IMR-90 (cell line): ENCODE data around the gene EIF3L. TPM values are rescaled to one million over a fixed set of nuclear protein-coding genes. Genes with fewer than 3 reads are reported as not detected.
A peak's percentile ranks its signal among the peaks of the same experiment; 100 is the strongest.

Source experiments
- ATAC-seq: fragments of 200-7000 bp; cut with Tn5 transposase; 2 replicates; pipeline ENCODE4 v1.9.1; 2020; ENCODE audit warnings: low read depth, mild to moderate bottlenecking, moderate library complexity
- BruUV-seq: library from RNA; stranded (reverse); fragments of 400-500 nt; replicated peaks from 2 replicates; lab custom pipeline; 2021; lab: Mats Ljungman, UMichigan
- CTCF ChIA-PET: fragments of 300-600 bp; formaldehyde crosslinking; extraction: SDS; loops from one replicate; lab custom pipeline; 2021; ENCODE audit warnings: antibody characterized with exemption; lab: Yijun Ruan, JAX
- POLR2A ChIA-PET: fragments of 300-600 bp; sonication (Branson Sonifier 250); formaldehyde crosslinking; loops from one replicate; lab custom pipeline; 2022; ENCODE audit warnings: antibody characterized with exemption; ENCODE audit not compliant: unreplicated experiment; lab: Charles Lee
- DNase-seq: peaks from one replicate; pipeline ENCODE4 v3.0.0; 2013
- H2AFZ ChIP-seq: replicated peaks from 2 replicates; pipeline ENCODE3; 2013; ENCODE audit warnings: low read length, mild to moderate bottlenecking; ENCODE audit not compliant: poor library complexity
- H2AK5ac ChIP-seq: 2 replicates; pipeline ENCODE4 v1.6.1; 2013; ENCODE audit warnings: low read depth, low read length, inconsistent platforms
- H2AK9ac ChIP-seq: replicated peaks from 2 replicates; pipeline ENCODE3; 2013; ENCODE audit warnings: mild to moderate bottlenecking, low read depth, low read length, moderate library complexity; ENCODE audit not compliant: poor library complexity
- H2BK120ac ChIP-seq: 2 replicates; pipeline ENCODE4 v1.6.1; 2013; ENCODE audit warnings: low read depth, low read length, inconsistent platforms
- H2BK15ac ChIP-seq: 3 replicates; pipeline ENCODE4 v1.6.1; 2013; ENCODE audit warnings: low read depth, low read length, inconsistent platforms
- H2BK20ac ChIP-seq: 2 replicates; pipeline ENCODE4 v1.6.1; 2013; ENCODE audit warnings: low read depth, mild to moderate bottlenecking, inconsistent platforms, low read length, moderate library complexity
- H2BK5ac ChIP-seq: 2 replicates; pipeline ENCODE4 v1.6.1; 2013; ENCODE audit warnings: mild to moderate bottlenecking, low read depth, low read length, inconsistent platforms; ENCODE audit not compliant: poor library complexity, severe bottlenecking
- H3K14ac ChIP-seq: replicated peaks from 2 replicates; pipeline ENCODE4 v1.6.1; 2013; ENCODE audit warnings: low read depth, low read length, inconsistent platforms
- H3K18ac ChIP-seq: 2 replicates; pipeline ENCODE4 v1.6.1; 2013; ENCODE audit warnings: low read depth, low read length, control low read depth
- H3K23ac ChIP-seq: 2 replicates; pipeline ENCODE4 v1.6.1; 2013; ENCODE audit warnings: low read depth, low read length, inconsistent platforms
- H3K27ac ChIP-seq: 2 replicates; pipeline ENCODE4 v1.5.1; 2013; ENCODE audit warnings: mild to moderate bottlenecking, control low read depth, low read length; ENCODE audit not compliant: insufficient read depth
- H3K27me3 ChIP-seq: 2 replicates; pipeline ENCODE4 v1.6.1; 2013; ENCODE audit warnings: low read length; ENCODE audit not compliant: control insufficient read depth, insufficient read depth
- H3K36me3 ChIP-seq: 2 replicates; pipeline ENCODE4 v1.6.1; 2013; ENCODE audit warnings: low read length, mixed read lengths; ENCODE audit not compliant: control insufficient read depth, insufficient read depth
- H3K4ac ChIP-seq: 2 replicates; pipeline ENCODE4 v1.6.1; 2013; ENCODE audit warnings: low read depth, low read length, inconsistent platforms
- H3K4me1 ChIP-seq: 2 replicates; pipeline ENCODE4 v1.6.1; 2013; ENCODE audit warnings: low read length, mixed read lengths; ENCODE audit not compliant: control insufficient read depth, insufficient read depth
- H3K4me2 ChIP-seq: 2 replicates; pipeline ENCODE4 v1.6.1; 2013; ENCODE audit warnings: low read depth, mild to moderate bottlenecking, control low read depth, low read length, moderate library complexity
- H3K4me3 ChIP-seq: 2 replicates; pipeline ENCODE4 v1.5.1; 2013; ENCODE audit warnings: low read depth, mild to moderate bottlenecking, control low read depth, low read length, moderate library complexity; ENCODE audit not compliant: insufficient read depth
- H3K56ac ChIP-seq: 2 replicates; pipeline ENCODE4 v1.6.1; 2013; ENCODE audit warnings: low read length, inconsistent platforms; ENCODE audit not compliant: insufficient read depth; ENCODE audit errors: extremely low read depth
- H3K79me1 ChIP-seq, 2 experiments: 2 replicates each; pipeline ENCODE4 v1.6.1; 2013; ENCODE audit warnings: low read length in 2 of 2, inconsistent platforms in 1 of 2, low read depth in 1 of 2
- H3K9ac ChIP-seq: 2 replicates; pipeline ENCODE4 v1.6.1; 2013; ENCODE audit warnings: low read depth, low read length, control low read depth
- H3K9me1 ChIP-seq: 2 replicates; pipeline ENCODE4 v1.6.1; 2013; ENCODE audit warnings: low read length, inconsistent platforms; ENCODE audit not compliant: insufficient read depth
- H3K9me3 ChIP-seq: 2 replicates; pipeline ENCODE4 v1.6.1; 2013; ENCODE audit warnings: low read length; ENCODE audit not compliant: control insufficient read depth, insufficient read depth
- H4K20me1 ChIP-seq: 2 replicates; pipeline ENCODE4 v1.6.1; 2013; ENCODE audit warnings: low read length, inconsistent platforms; ENCODE audit not compliant: insufficient read depth
- H4K5ac ChIP-seq: 2 replicates; pipeline ENCODE4 v1.6.1; 2013; ENCODE audit warnings: mild to moderate bottlenecking, low read depth, low read length, control low read depth
- H4K8ac ChIP-seq, 2 experiments: 2 replicates each; pipeline ENCODE4 v1.6.1; 2013; ENCODE audit warnings: low read depth in 2 of 2, low read length in 2 of 2, control low read depth in 1 of 2, inconsistent platforms in 1 of 2
- H4K91ac ChIP-seq: 2 replicates; pipeline ENCODE4 v1.6.1; 2013; ENCODE audit warnings: low read depth, low read length, inconsistent platforms; ENCODE audit not compliant: insufficient read depth
- BHLHE40 ChIP-seq: fragments of 150-350 bp; IDR thresholded peaks from 2 replicates; pipeline ENCODE4 v1.6.1; 2016; ENCODE audit warnings: mild to moderate bottlenecking, low read depth, low read length
- CHD1 ChIP-seq: IDR thresholded peaks from 2 replicates; pipeline ENCODE4 v1.6.1; 2012; ENCODE audit warnings: low read depth, low read length, improper control_type of control experiment
- ELK1 ChIP-seq: fragments of 150-350 bp; IDR thresholded peaks from 2 replicates; pipeline ENCODE4 v1.6.1; 2016; ENCODE audit warnings: low read depth, mild to moderate bottlenecking, low read length, moderate library complexity, borderline replicate concordance
- FOS ChIP-seq: fragments of 150-350 bp; IDR thresholded peaks from 2 replicates; pipeline ENCODE4 v1.6.1; 2016; ENCODE audit warnings: low read depth, low read length
- MAFK ChIP-seq: IDR thresholded peaks from 2 replicates; pipeline ENCODE4 v1.6.1; 2012; ENCODE audit warnings: low read depth, low read length, improper control_type of control experiment
- MAZ ChIP-seq: IDR thresholded peaks from 2 replicates; pipeline ENCODE4 v1.6.1; 2012; ENCODE audit warnings: low read depth, mild to moderate bottlenecking, low read length, improper control_type of control experiment, moderate library complexity, borderline replicate concordance
- MXI1 ChIP-seq: IDR thresholded peaks from 2 replicates; pipeline ENCODE4 v1.6.1; 2012; ENCODE audit warnings: low read depth, mild to moderate bottlenecking, low read length, moderate library complexity, borderline replicate concordance
- NFE2L2 ChIP-seq: fragments of 150-350 bp; IDR thresholded peaks from 2 replicates; pipeline ENCODE4 v1.6.1; 2016; ENCODE audit warnings: low read depth, mild to moderate bottlenecking, low read length
- POLR2A ChIP-seq: IDR thresholded peaks from 2 replicates; pipeline ENCODE4 v1.6.1; 2012; ENCODE audit warnings: mild to moderate bottlenecking, low read depth, low read length
- RAD21 ChIP-seq: IDR thresholded peaks from 2 replicates; pipeline ENCODE4 v1.6.1; 2012; ENCODE audit warnings: low read length, improper control_type of control experiment
- RCOR1 ChIP-seq: IDR thresholded peaks from 2 replicates; pipeline ENCODE4 v1.6.1; 2012; ENCODE audit warnings: mild to moderate bottlenecking, low read length, improper control_type of control experiment; ENCODE audit not compliant: insufficient replicate concordance
- RFX5 ChIP-seq: IDR thresholded peaks from 2 replicates; pipeline ENCODE4 v1.8.0; 2012; ENCODE audit warnings: low read depth, mild to moderate bottlenecking, low read length, moderate library complexity
- SMC3 ChIP-seq: fragments of 150-350 bp; IDR thresholded peaks from 2 replicates; pipeline ENCODE4 v1.6.1; 2016; ENCODE audit warnings: low read depth, mild to moderate bottlenecking, antibody characterized with exemption, low read length, moderate library complexity
- USF2 ChIP-seq: fragments of 150-350 bp; IDR thresholded peaks from 2 replicates; pipeline ENCODE4 v1.6.1; 2017; ENCODE audit warnings: mild to moderate bottlenecking, antibody characterized with exemption, low read length, low read depth
- WGBS, 2 experiments: methylation state at CpG; one replicate each; pipeline versions ENCODE4 v1.1.5 to v1.1.7; 2013; ENCODE audit warnings: missing lambda C conversion rate in 2 of 2; ENCODE audit not compliant: insufficient read length in 1 of 2; ENCODE audit errors: extremely low coverage in 2 of 2; 5-methylcytosine and 5-hydroxymethylcytosine counted together
- dilution Hi-C: fragments of 300-500 bp; cut with HindIII; formaldehyde crosslinking; loops from one replicate; pipeline ENCODE4 v1.14.3; 2018; ENCODE audit warnings: low sequenced_read_pairs; ENCODE audit not compliant: unreplicated experiment
- in situ Hi-C: fragments of 300-500 bp; cut with MboI; formaldehyde crosslinking; loops from 3 replicates; pipeline ENCODE4 v1.14.3; 2019; ENCODE audit warnings: low sequenced_read_pairs, inconsistent platforms, mixed read lengths
- intact Hi-C: fragments of 100-400 bp; cut with micrococcal nuclease; formaldehyde crosslinking; loops from 2 replicates; pipeline ENCODE4 v1.10.0; 2022
- polyA plus RNA-seq, 3 experiments: library from polyadenylated mRNA; depleted of rRNA; stranded (reverse); fragments of >200 nt; gene quantifications; 2 replicates each; pipeline ENCODE4 v1.2.3, GENCODE V29; 2012; ENCODE audit warnings: low replicate concordance in 1 of 3
- total RNA-seq: library from RNA; depleted of rRNA; stranded (reverse); fragments of >200 nt; gene quantifications from 2 replicates; pipeline ENCODE4 v1.2.3, GENCODE V29; 2012

The EIF3L gene
- total and polyA plus RNA-seq, 2 of the 4 experiments (the other 2 are of a cell fraction) = 391 to 593 TPM

- Histone ChIP-seq H3K56ac (no peak overlapping the region), H2AK9ac (peak overlapping the region; percentile 92), H3K27me3 (no peaks in the 10 kb centered on the region), H4K8ac (peak overlapping the region in 1 of 2 experiments; percentile 29; a peak in 1 of 4 replicates), H3K9ac (no peak overlapping the region), H3K18ac (no peak overlapping the region), H3K9me1 (no peaks in the 10 kb centered on the region), H2BK120ac (peak overlapping the region; percentile 34; the same call in 1 of the 2 replicates), H3K4me2 (no peak overlapping the region), H2AK5ac (peak overlapping the region; percentile 48; the same call in 1 of the 2 replicates), H4K20me1 (no peaks in the 10 kb centered on the region), H3K4ac (peak overlapping the region; percentile 70; the same call in 1 of the 2 replicates), H3K79me1 (0 out of 4 replicates have a peak, but pooled peaks cover 0 to 8% of the 10 kb centered on the region in 2 experiments), H3K23ac (no peak overlapping the region), H2BK5ac (no peak overlapping the region), H2BK15ac (no peak overlapping the region), H3K4me1 (peaks cover 21% of the 10 kb centered on the region), H3K36me3 (no peaks in the 10 kb centered on the region), H3K9me3 (no peaks in the 10 kb centered on the region), H2AFZ (no peak overlapping the region), H3K27ac (no peak overlapping the region), H3K4me3 (no peak overlapping the region), H4K5ac (no peak overlapping the region), H4K91ac (no peak overlapping the region), H2BK20ac (no peak overlapping the region), H3K14ac (0 out of 2 replicates have a peak overlapping the region, but pooled peaks have one; percentile 6)
- ChIA-PET CTCF (interaction anchor here (0.6 to 1.5 kb wide), 2 partner anchors 11 to 34 kb away, joined by 3 to 6 read pairs; no protein-coding TSS in a partner anchor), POLR2A (interaction anchor here (0.6 kb wide), 1 partner anchor 53 kb away, joined by 3 read pairs; no protein-coding TSS in a partner anchor)
- intact Hi-C loops (no loop called here), dilution Hi-C loops (no loop called here), in situ Hi-C loops (no loop called here)
- DNase-seq (no peak), ATAC-seq (no peak)
- no TSS peak for BruUV-seq
- TF ChIP-seq RAD21 (no peak), MXI1 (no peak), RFX5 (no peak), POLR2A (no peak), ELK1 (no peak), SMC3 (no peak), MAFK (no peak), MAZ (no peak), NFE2L2 (no peak), USF2 (no peak), RCOR1 (no peak), CHD1 (no peak), BHLHE40 (no peak), FOS (no peak)
- WGBS, 2 experiments = no CpG with 5 or more reads among the region's 2 CpGs
These were observed 48.6 kb downstream of the EIF3L start for GRCh38 chr22:37897807-37898206.
